Endometrial microvascular endothelial cells (primary cell): ENCODE results near the gene SLC10A1. TPM values are rescaled to one million over a fixed set of nuclear protein-coding genes. Genes with fewer than 3 reads are reported as not detected.

ENCODE experiments used
- in situ Hi-C: cut with HindIII; loops from 2 replicates; pipeline ENCODE4 v1.10.0; 2017; ENCODE audit warnings: low sequenced_read_pairs, low pct_unique_long_range_greater_than_20kb; ENCODE audit errors: inconsistent ontology term
- total RNA-seq: library from RNA; depleted of rRNA; stranded (reverse); fragments of >200 nt; gene quantifications from one replicate; pipeline ENCODE4 v1.2.3, GENCODE V29; 2015; ENCODE audit errors: inconsistent ontology term

The SLC10A1 gene
- total RNA-seq, 1 donor from 2014 or later = not detected

GRCh38 chr14:69811868-69812252, 14.8 kb upstream of the SLC10A1 start:
- in situ Hi-C loops = no loop called here

- in situ Hi-C loops = no loop called here
Measured at GRCh38 chr14:69811227-69811867, 14.3 kb upstream of the SLC10A1 start.

GRCh38 chr14:69808919-69809808, 12.1 kb upstream of the SLC10A1 start:
- in situ Hi-C loops = no loop called here

GRCh38 chr14:69807192-69807591, 10.2 kb upstream of the SLC10A1 start:
- in situ Hi-C loops = no loop called here

- in situ Hi-C loops = no loop called here
Measured at GRCh38 chr14:69804902-69805301, 7.9 kb upstream of the SLC10A1 start.

- in situ Hi-C loops = no loop called here
Measured at GRCh38 chr14:69803753-69804152, 6.7 kb upstream of the SLC10A1 start.

GRCh38 chr14:69798339-69798735, 1.3 kb upstream of the SLC10A1 start:
- in situ Hi-C loops = no loop called here

- in situ Hi-C loops = no loop called here
Measured at GRCh38 chr14:69797573-69798338, 715 bp upstream of the SLC10A1 start.

- in situ Hi-C loops = no loop called here
Measured at GRCh38 chr14:69795691-69796090, 1.4 kb downstream of the SLC10A1 start.

- in situ Hi-C loops = no loop called here
Measured at GRCh38 chr14:69794791-69795190, 2.2 kb downstream of the SLC10A1 start.

- in situ Hi-C loops = no loop called here
Measured at GRCh38 chr14:69792887-69793421, 4.1 kb downstream of the SLC10A1 start.

GRCh38 chr14:69789118-69789640, 7.9 kb downstream of the SLC10A1 start:
- in situ Hi-C loops = no loop called here

- in situ Hi-C loops = no loop called here
Measured at GRCh38 chr14:69786603-69787002, 10.4 kb downstream of the SLC10A1 start.

- in situ Hi-C loops = no loop called here
Measured at GRCh38 chr14:69784942-69785341, 12.1 kb downstream of the SLC10A1 start.

GRCh38 chr14:69780952-69781351, 16.1 kb downstream of the SLC10A1 start:
- in situ Hi-C loops = no loop called here

GRCh38 chr14:69780092-69780491, 16.9 kb downstream of the SLC10A1 start:
- in situ Hi-C loops = no loop called here

- in situ Hi-C loops = no loop called here
Measured at GRCh38 chr14:69779088-69779487, 18.0 kb downstream of the SLC10A1 start.

GRCh38 chr14:69776875-69777453, 20.1 kb downstream of the SLC10A1 start:
- in situ Hi-C loops = no loop called here

GRCh38 chr14:69775012-69775411, 22.0 kb downstream of the SLC10A1 start:
- in situ Hi-C loops = no loop called here
